ENCODE results near the gene ALDH3A1. TPM values are rescaled to one million over a fixed set of nuclear protein-coding genes. Genes with fewer than 3 reads are reported as not detected.

ALDH3A1 gene
- total and polyA plus RNA-seq, 2 donors: 0.76 to 2.2 TPM

DNA sequence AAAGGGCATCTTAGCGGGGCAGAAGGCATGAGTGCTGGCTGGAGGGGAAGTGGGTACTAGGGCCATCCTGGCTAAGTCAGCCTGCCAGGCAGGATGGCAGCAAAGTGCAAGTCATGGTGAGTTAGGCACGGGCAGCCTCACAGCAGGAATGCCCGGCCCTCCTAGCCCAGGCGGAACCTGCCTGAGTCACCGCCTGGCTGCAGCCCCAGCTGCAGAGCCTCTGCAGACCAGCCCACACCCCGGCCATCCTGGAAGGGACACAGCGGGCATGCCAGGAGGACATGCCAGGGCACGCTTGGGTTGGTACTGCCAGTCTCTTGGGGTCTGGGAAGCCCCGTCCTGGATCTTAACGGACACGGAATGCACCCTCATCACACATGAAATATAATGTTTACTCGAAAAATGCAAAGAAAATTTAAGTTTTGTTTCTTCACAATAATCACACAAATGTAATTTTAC, 5.0 kb upstream of the ALDH3A1 start:
- Histone ChIP-seq H3K4me3 (ENCODE audit: low read length in 2 of 2) (no peak overlapping the region), H3K27ac (ENCODE audit: low read depth in 1 of 2, low read length in 1 of 2) (no peak overlapping the region), H3K27me3 (ENCODE audit: control insufficient read depth in 2 of 2, insufficient read depth in 1 of 2, low read length in 1 of 2) (peaks cover 2 to 33% of the 10 kb centered on the region in 2 donors), H3K4me1 (ENCODE audit: control insufficient read depth in 2 of 2, insufficient read depth in 2 of 2, low read length in 2 of 2) (no peaks in the 10 kb centered on the region), H3K36me3 (ENCODE audit: control insufficient read depth in 2 of 2, insufficient read depth in 2 of 2, low read length in 1 of 2) (no peaks in the 10 kb centered on the region), H3K9me3 (ENCODE audit: control insufficient read depth in 2 of 2, insufficient read depth in 1 of 2, low read length in 1 of 2) (no peaks in the 10 kb centered on the region)
- no peak for DNase-seq (ENCODE audit: low read depth in 6 of 9, low spot score in 9 of 9)
- WGBS: 40% methylated on average over 12 of the region's 12 CpGs

DNA sequence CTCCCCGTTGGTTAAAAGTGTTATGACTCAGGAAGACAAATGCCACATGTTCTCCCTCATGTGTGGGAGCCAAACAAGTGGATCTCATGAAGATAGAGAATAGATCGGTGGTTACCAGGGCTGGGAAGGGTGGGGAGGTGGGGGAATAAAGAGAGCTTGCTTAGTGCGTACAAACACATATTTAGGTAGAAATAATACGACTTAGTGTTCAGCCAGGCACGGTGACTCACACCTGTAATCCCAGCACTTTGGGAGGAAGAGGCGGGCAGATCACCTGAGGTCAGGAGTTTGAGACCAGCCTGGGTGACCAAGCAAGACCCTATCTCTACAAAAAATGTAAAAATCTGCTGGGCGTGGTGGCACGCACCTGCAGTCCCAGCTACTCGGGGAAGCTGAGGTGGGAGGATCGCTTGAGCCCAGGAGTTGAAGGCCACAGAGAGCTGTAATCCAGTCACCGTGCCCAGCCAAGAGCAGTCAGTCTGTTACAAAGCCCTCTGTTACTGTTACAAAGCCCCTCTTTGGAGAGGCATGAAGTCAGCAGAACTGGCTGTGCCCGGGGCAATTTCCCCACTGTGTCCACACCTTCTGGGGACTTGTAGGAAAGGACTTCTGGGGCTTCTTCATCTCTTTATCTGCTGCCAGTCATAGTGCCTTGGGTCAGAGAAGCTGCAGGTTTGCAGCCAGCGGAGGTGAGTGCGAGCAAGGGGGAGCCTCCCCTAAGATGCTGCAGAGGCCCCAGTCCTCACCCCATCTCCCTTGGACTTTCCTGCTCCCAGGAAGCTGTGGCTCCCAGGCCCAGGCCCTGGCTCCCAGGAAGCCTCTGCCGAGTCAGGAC, 4.3 kb upstream of the ALDH3A1 start:
- Histone ChIP-seq H3K27ac (ENCODE audit: low read depth in 1 of 2, low read length in 1 of 2) (no peak overlapping the region), H3K9me3 (ENCODE audit: control insufficient read depth in 2 of 2, insufficient read depth in 1 of 2, low read length in 1 of 2) (no peaks in the 10 kb centered on the region), H3K4me1 (ENCODE audit: control insufficient read depth in 2 of 2, insufficient read depth in 2 of 2, low read length in 2 of 2) (no peaks in the 10 kb centered on the region), H3K36me3 (ENCODE audit: control insufficient read depth in 2 of 2, insufficient read depth in 2 of 2, low read length in 1 of 2) (no peaks in the 10 kb centered on the region), H3K27me3 (ENCODE audit: control insufficient read depth in 2 of 2, insufficient read depth in 1 of 2, low read length in 1 of 2) (peaks cover 0 to 35% of the 10 kb centered on the region in 2 donors), H3K4me3 (ENCODE audit: low read length in 2 of 2) (no peak overlapping the region)
- DNase-seq (ENCODE audit: low read depth in 6 of 9, low spot score in 9 of 9): no peak
- 89% methylated on average over 15 of the region's 15 CpGs for WGBS

DNA sequence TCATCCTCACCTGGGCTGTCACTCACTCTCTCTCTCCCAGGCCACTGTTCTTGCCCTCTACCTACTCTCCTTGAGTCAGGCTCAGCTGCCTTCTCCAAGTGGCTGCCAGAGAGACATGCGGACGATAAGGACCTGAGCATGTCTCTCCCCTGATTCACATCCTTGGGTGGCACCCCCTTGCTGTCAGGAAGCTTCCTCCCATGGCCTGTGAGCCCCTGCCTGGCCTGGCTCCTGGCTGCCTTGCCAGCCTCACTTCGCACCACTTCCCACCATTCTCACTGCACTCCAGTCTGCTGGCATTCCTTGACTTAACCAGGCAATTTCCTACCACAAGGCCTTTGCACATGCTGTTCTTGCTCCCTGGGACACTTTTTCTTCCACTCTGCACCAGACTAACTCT, 2.7 kb upstream of the ALDH3A1 start:
- Histone ChIP-seq H3K36me3 (ENCODE audit: control insufficient read depth in 2 of 2, insufficient read depth in 2 of 2, low read length in 1 of 2) (no peaks in the 10 kb centered on the region), H3K27me3 (ENCODE audit: control insufficient read depth in 2 of 2, insufficient read depth in 1 of 2, low read length in 1 of 2) (peaks cover 0 to 41% of the 10 kb centered on the region in 2 donors), H3K4me1 (ENCODE audit: control insufficient read depth in 2 of 2, insufficient read depth in 2 of 2, low read length in 2 of 2) (no peaks in the 10 kb centered on the region), H3K27ac (ENCODE audit: low read depth in 1 of 2, low read length in 1 of 2) (no peak overlapping the region), H3K4me3 (ENCODE audit: low read length in 2 of 2) (no peak overlapping the region), H3K9me3 (ENCODE audit: control insufficient read depth in 2 of 2, insufficient read depth in 1 of 2, low read length in 1 of 2) (no peaks in the 10 kb centered on the region)
- no peak for DNase-seq (ENCODE audit: low read depth in 6 of 9, low spot score in 9 of 9)
- WGBS: 97% methylated on average over 3 of the region's 3 CpGs

DNA sequence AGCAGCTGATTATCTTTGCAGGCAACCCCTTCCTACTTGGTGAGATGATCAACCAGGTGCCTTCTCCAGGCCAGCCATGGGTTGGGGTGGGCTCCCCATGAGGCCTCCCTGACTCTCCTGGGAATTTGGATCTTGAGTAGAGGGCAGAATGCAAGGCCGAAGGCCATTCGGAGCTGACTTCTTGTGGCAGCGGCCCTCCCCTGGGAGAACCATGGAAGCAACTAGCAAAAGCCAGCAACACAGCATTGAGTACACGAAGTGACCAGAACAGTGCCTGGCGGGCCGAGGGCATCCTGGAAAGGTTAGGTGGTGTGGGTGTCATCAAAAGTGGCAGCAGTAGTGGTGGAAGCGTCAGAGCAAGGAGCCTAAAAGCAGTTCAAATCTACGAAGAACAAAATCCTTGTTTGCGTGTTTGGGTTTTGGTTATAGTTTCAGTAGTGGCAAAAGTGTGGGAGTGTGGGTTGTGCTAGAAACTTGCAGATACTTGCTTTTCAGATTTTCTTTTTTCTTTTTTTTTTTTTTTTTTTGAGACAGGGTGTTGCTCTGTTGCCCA, 2.0 kb upstream of the ALDH3A1 start:
- peaks cover 0 to 2% of the 10 kb centered on the region in 2 donors for H3K4me1 ChIP-seq (ENCODE audit: control insufficient read depth in 2 of 2, insufficient read depth in 2 of 2, low read length in 2 of 2)
- H3K27ac ChIP-seq (ENCODE audit: low read depth in 1 of 2, low read length in 1 of 2): no peak overlapping the region
- 96% methylated on average over 9 of the region's 9 CpGs for WGBS
- no peak overlapping the region for H3K4me3 ChIP-seq (ENCODE audit: low read length in 2 of 2)
- H3K36me3 ChIP-seq (ENCODE audit: control insufficient read depth in 2 of 2, insufficient read depth in 2 of 2, low read length in 1 of 2): no peaks in the 10 kb centered on the region
- peaks cover 4 to 45% of the 10 kb centered on the region in 2 donors for H3K27me3 ChIP-seq (ENCODE audit: control insufficient read depth in 2 of 2, insufficient read depth in 1 of 2, low read length in 1 of 2)
- H3K9me3 ChIP-seq (ENCODE audit: control insufficient read depth in 2 of 2, insufficient read depth in 1 of 2, low read length in 1 of 2): no peaks in the 10 kb centered on the region
- no peak for DNase-seq (ENCODE audit: low read depth in 6 of 9, low spot score in 9 of 9)

DNA sequence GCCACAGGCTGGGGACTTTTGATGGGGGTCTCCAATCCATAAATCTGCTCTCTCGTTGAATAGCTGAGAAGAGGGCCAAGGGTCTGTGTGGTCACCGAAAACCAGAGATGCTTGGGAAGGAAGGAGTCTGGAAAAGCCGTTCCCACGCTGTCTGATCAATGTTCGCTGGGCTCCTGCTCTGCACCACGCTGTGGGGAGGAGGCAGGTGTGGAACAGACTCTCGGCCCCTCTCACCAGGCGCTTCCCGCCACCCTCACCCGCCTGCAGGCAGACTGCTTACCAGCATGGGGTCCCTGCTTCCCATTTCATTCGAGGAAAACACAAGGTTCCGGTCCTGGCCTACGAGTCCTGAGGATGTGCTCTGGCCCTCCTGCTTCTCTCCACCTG, 702 bp upstream of the ALDH3A1 start:
- Histone ChIP-seq H3K36me3 (ENCODE audit: control insufficient read depth in 2 of 2, insufficient read depth in 2 of 2, low read length in 1 of 2) (no peaks in the 10 kb centered on the region), H3K27ac (ENCODE audit: low read depth in 1 of 2, low read length in 1 of 2) (no peak overlapping the region), H3K9me3 (ENCODE audit: control insufficient read depth in 2 of 2, insufficient read depth in 1 of 2, low read length in 1 of 2) (no peaks in the 10 kb centered on the region), H3K4me3 (ENCODE audit: low read length in 2 of 2) (no peak overlapping the region), H3K27me3 (ENCODE audit: control insufficient read depth in 2 of 2, insufficient read depth in 1 of 2, low read length in 1 of 2) (peaks cover 4 to 53% of the 10 kb centered on the region in 2 donors), H3K4me1 (ENCODE audit: control insufficient read depth in 2 of 2, insufficient read depth in 2 of 2, low read length in 2 of 2) (peaks cover 0 to 4% of the 10 kb centered on the region in 2 donors)
- 89% methylated on average over 13 of the region's 13 CpGs for WGBS
- no peak for DNase-seq (ENCODE audit: low read depth in 6 of 9, low spot score in 9 of 9)

DNA sequence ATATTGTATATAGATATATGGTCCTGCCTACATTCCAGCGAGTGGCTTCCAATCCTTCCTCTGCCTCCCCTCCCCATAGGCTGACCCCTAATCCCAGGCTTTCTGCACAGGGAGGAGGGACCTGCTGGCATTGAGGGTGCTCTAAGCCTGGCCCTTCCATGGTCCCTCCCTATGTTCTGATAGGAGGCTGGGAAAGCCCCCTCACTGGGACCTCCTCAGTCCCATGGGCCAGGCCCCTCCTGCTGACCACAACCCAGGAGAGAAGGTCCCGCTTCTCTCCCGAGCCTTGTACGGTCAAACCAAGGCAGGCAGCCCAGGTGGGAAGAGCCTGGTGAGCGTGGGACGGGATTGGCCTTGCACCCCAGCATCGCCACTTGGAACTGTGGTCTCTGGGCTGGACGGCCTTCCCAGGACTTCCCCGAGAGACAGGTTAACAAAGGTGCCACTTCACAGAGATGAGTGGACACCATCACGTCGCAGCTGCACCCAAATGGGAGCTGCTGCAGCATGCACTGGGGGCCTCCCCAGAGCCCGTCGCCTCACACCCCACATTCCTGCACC, 859 bp downstream of the ALDH3A1 start:
- H3K27me3 ChIP-seq (ENCODE audit: control insufficient read depth in 2 of 2, insufficient read depth in 1 of 2, low read length in 1 of 2): peaks cover 7 to 57% of the 10 kb centered on the region in 2 donors
- H3K36me3 ChIP-seq (ENCODE audit: control insufficient read depth in 2 of 2, insufficient read depth in 2 of 2, low read length in 1 of 2): no peaks in the 10 kb centered on the region
- no peaks in the 10 kb centered on the region for H3K9me3 ChIP-seq (ENCODE audit: control insufficient read depth in 2 of 2, insufficient read depth in 1 of 2, low read length in 1 of 2)
- H3K27ac ChIP-seq (ENCODE audit: low read depth in 1 of 2, low read length in 1 of 2): no peak overlapping the region
- H3K4me1 ChIP-seq (ENCODE audit: control insufficient read depth in 2 of 2, insufficient read depth in 2 of 2, low read length in 2 of 2): peaks cover 0 to 4% of the 10 kb centered on the region in 2 donors
- DNase-seq (ENCODE audit: low read depth in 6 of 9, low spot score in 9 of 9): no peak
- H3K4me3 ChIP-seq (ENCODE audit: low read length in 2 of 2): no peak overlapping the region
- 98% methylated on average over 13 of the region's 13 CpGs for WGBS

DNA sequence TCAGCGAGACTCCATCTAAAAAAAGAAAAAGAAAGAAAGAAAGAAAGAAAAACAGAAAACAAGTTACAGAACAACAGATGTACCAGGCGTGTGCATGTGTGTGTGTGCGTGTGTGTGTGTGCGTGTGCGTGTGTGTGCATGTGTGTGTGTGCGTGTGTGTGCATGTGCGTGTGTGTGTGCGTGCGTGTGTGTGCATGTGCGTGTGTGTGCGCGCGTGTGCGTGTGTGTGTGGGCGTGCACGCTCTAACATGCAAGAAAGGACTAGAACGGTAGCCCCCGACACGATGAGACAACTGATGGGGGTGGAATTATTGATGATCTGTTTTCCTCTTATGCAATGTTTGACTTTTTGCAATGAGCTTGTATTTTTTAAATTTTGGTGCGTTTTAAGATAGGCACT, 1.6 kb downstream of the ALDH3A1 start:
- no peaks in the 10 kb centered on the region for H3K9me3 ChIP-seq (ENCODE audit: control insufficient read depth in 2 of 2, insufficient read depth in 1 of 2, low read length in 1 of 2)
- WGBS: 93% methylated on average over 20 of the region's 20 CpGs
- peaks cover 7 to 57% of the 10 kb centered on the region in 2 donors for H3K27me3 ChIP-seq (ENCODE audit: control insufficient read depth in 2 of 2, insufficient read depth in 1 of 2, low read length in 1 of 2)
- no peak overlapping the region for H3K27ac ChIP-seq (ENCODE audit: low read depth in 1 of 2, low read length in 1 of 2)
- no peaks in the 10 kb centered on the region for H3K36me3 ChIP-seq (ENCODE audit: control insufficient read depth in 2 of 2, insufficient read depth in 2 of 2, low read length in 1 of 2)
- no peak for DNase-seq (ENCODE audit: low read depth in 6 of 9, low spot score in 9 of 9)
- H3K4me3 ChIP-seq (ENCODE audit: low read length in 2 of 2): no peak overlapping the region
- peaks cover 0 to 4% of the 10 kb centered on the region in 2 donors for H3K4me1 ChIP-seq (ENCODE audit: control insufficient read depth in 2 of 2, insufficient read depth in 2 of 2, low read length in 2 of 2)

DNA sequence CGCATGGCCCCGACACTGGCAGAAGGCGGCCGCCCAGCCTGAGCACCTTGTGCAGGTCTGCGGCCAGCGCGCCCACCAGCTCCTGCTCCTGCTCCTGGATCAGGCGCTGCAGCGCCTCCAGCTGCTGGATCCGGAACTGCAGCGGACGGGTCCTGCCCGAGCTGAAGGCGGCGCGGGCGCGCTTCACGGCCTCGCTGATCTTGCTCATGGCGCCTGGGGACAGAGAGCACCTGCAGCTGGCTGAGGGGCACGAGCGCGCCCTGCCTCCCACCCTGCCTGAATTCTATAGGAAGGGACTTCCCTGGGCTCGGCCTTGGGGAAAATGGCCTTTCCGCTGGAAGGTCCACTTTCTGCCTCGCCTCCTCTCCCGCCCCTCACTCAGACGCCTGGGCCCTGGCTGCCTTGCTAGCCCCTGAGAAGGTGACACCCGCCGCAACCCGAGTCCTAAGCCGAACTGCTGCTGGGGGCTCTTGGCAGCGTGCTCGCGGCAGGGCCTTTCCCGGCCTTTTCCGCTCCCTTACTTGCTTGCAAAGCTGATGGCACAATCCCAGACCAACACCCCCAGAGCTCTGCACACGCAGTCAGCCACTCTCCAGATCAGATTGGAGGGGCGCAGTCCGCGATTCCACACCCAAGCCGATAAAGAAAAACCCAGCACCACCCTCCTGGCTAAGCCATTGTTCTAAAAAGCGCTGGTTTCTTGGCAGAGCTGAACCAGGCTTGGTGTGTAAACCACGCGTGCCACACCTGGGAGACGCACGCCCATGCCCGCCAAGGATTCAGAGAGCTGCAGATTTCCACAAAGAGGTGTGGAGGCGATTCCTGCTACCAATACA, 3.0 kb downstream of the ALDH3A1 start:
- H3K9me3 ChIP-seq (ENCODE audit: control insufficient read depth in 2 of 2, insufficient read depth in 1 of 2, low read length in 1 of 2): no peaks in the 10 kb centered on the region
- 41% methylated on average over 50 of the region's 50 CpGs for WGBS
- no peaks in the 10 kb centered on the region for H3K36me3 ChIP-seq (ENCODE audit: control insufficient read depth in 2 of 2, insufficient read depth in 2 of 2, low read length in 1 of 2)
- peak overlapping the region in 1 of 2 donors; percentile 15 for H3K27ac ChIP-seq (ENCODE audit: low read depth in 1 of 2, low read length in 1 of 2)
- peak; percentile 19 to 89 (median 66) for DNase-seq (ENCODE audit: low read depth in 6 of 9, low spot score in 9 of 9)
- H3K4me1 ChIP-seq (ENCODE audit: control insufficient read depth in 2 of 2, insufficient read depth in 2 of 2, low read length in 2 of 2): peaks cover 0 to 4% of the 10 kb centered on the region in 2 donors
- peaks cover 7 to 54% of the 10 kb centered on the region in 2 donors for H3K27me3 ChIP-seq (ENCODE audit: control insufficient read depth in 2 of 2, insufficient read depth in 1 of 2, low read length in 1 of 2)
- peak overlapping the region in 1 of 2 donors; percentile 48 for H3K4me3 ChIP-seq (ENCODE audit: low read length in 2 of 2)

Data from thymus (tissue), 11 donors.